ENCODE measurements around the gene GSTO2. TPM values are rescaled to one million over a fixed set of nuclear protein-coding genes. Genes with fewer than 3 reads are reported as not detected.

Gene GSTO2
- total RNA-seq, 1 experiment from 2014 or later: not detected

GRCh38 chr10:104307576-104308438, 38.8 kb downstream of the GSTO2 start:
- no peak for DNase-seq (ENCODE audit: low spot score)

GRCh38 chr10:104308439-104308903, 39.5 kb downstream of the GSTO2 start:
- no peak for DNase-seq (ENCODE audit: low spot score)

GRCh38 chr10:104309980-104310978, 41.3 kb downstream of the GSTO2 start:
- DNase-seq (ENCODE audit: low spot score): peak; percentile 44

GRCh38 chr10:104311184-104311720, 42.3 kb downstream of the GSTO2 start:
- DNase-seq (ENCODE audit: low spot score): no peak

- DNase-seq (ENCODE audit: low spot score): no peak
These were observed 45.9 kb downstream of the GSTO2 start for GRCh38 chr10:104314591-104315485.

- DNase-seq (ENCODE audit: low spot score): no peak
These were observed 46.5 kb downstream of the GSTO2 start for GRCh38 chr10:104315486-104315921.

GRCh38 chr10:104316321-104317099, 47.5 kb downstream of the GSTO2 start:
- no peak for DNase-seq (ENCODE audit: low spot score)

- no peak for DNase-seq (ENCODE audit: low spot score)
These were observed 48.3 kb downstream of the GSTO2 start for GRCh38 chr10:104317269-104317710.

- no peak for DNase-seq (ENCODE audit: low spot score)
These were observed 48.8 kb downstream of the GSTO2 start for GRCh38 chr10:104317726-104318299.

- DNase-seq (ENCODE audit: low spot score): no peak
These were observed 49.3 kb downstream of the GSTO2 start for GRCh38 chr10:104318326-104318725.

- no peak for DNase-seq (ENCODE audit: low spot score)
These were observed 50.1 kb downstream of the GSTO2 start for GRCh38 chr10:104318810-104319741.

GRCh38 chr10:104321226-104321625, 52.2 kb downstream of the GSTO2 start:
- no peak for DNase-seq (ENCODE audit: low spot score)

GRCh38 chr10:104321725-104322415, 52.9 kb downstream of the GSTO2 start:
- DNase-seq (ENCODE audit: low spot score): no peak

GRCh38 chr10:104322416-104322782, 53.4 kb downstream of the GSTO2 start:
- no peak for DNase-seq (ENCODE audit: low spot score)

GRCh38 chr10:104323085-104323484, 54.1 kb downstream of the GSTO2 start:
- no peak for DNase-seq (ENCODE audit: low spot score)

- DNase-seq (ENCODE audit: low spot score): no peak
These were observed 54.8 kb downstream of the GSTO2 start for GRCh38 chr10:104323760-104324201.

- DNase-seq (ENCODE audit: low spot score): no peak
These were observed 55.3 kb downstream of the GSTO2 start for GRCh38 chr10:104324221-104324686.

- no peak for DNase-seq (ENCODE audit: low spot score)
These were observed 55.9 kb downstream of the GSTO2 start for GRCh38 chr10:104324931-104325330.
